ENCODE results near the gene PAOX.
"Not testable (repeated sequence)": the region's sequence is repeated elsewhere in the genome, so short reads cannot be mapped to it uniquely, and the experiment has no call there.

PAOX gene

DNA sequence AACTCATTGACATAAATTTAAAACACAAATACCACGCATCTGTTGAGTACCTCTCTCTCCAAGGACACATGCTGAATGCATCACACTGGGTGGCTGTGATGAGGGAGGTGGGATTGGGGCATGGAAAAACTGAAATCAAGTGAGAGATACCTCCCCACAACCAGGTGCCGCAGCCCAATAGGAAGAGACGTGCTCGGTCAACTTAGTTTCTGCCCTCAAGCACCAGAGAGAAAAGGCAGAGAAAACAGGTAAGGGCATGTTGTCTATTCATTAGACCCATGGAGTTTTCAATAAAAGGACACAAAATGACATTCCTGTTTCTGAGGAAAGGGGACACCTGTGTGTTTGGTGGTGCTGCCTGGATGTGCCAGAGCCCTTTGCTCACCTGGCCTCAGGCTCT, 50.5 kb downstream of the PAOX start:
- in situ Hi-C loops (cut with HindIII; ENCODE audit: low sequenced_read_pairs), result not testable (repeated sequence)

- in situ Hi-C loops (cut with HindIII; ENCODE audit: low sequenced_read_pairs), result not testable (repeated sequence)
Observed at GRCh38 chr10:133431888-133432613, 53.0 kb downstream of the PAOX start.

GRCh38 chr10:133432789-133433188, 53.7 kb downstream of the PAOX start:
- in situ Hi-C loops (cut with HindIII; ENCODE audit: low sequenced_read_pairs), result not testable (repeated sequence)

DNA sequence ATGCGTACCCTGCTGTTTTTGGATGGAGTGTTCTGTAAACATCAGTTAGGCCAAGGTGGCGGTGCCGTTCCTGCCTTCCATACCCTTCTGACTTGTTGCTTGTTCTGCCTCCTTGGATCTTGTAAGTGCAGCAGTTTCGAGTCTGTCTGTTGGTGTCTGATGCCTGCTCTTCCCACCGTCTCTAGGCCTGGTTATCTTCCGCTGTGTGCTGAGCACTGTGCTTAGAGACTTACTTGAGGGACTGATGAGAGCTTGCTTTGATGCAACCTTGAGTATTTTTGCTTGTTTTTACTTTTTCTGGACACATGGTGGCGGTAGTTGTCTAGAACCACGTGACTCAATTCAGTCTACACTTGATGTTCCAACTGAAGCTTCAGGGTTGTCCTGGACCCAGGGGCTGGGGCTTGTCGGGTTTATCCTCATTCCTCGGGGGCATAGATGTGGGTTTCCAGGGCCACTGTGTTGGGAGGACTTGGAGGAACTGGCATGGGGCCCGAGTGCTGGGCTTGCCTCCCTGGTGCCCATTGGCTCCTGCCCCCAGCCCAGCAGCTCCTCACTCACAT, 59.7 kb downstream of the PAOX start:
- in situ Hi-C loops (cut with HindIII; ENCODE audit: low sequenced_read_pairs), result no loop called here

- in situ Hi-C loops (cut with HindIII; ENCODE audit: low sequenced_read_pairs), result no loop called here
Observed at GRCh38 chr10:133439517-133440461, 60.7 kb downstream of the PAOX start.

DNA sequence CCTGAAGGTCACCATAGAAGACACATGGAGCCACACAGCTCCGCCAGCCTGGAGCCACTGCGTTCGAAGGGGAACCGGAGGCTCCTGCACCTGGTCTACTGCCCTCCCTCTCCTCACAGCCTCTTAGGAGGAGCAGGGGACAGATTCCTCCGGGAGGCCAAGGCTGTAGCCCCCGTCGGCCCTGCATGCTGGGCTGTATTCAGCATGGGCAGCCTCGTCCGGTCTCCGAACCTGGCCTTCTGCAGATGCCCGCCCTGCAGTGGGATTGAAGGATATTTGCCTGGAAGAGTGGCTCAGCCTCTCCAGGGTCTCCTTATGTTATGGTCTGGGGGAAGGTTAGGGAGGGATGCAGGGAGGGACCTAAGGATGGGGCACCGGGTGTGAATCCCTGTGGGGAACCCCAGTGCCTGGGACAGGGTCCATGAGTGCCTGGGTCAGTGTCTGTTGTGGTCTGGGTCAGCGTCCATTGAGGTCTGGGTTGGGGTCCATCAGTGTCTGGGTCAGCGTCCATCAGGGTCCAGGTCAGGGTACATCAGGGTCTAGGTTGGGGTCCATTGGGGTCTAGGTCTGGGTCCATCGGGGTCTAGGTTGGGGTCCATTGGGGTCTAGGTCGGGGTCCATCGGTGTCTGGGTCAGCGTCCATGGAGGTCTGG, 61.7 kb downstream of the PAOX start:
- in situ Hi-C loops (cut with HindIII; ENCODE audit: low sequenced_read_pairs), result no loop called here
